NCI-H526 (cell line): Measurements from ENCODE around the gene NSL1.

Experiments used
- DNase-seq, 2 experiments: peaks; one replicate each; lab custom pipeline; 2025; lab: John Stamatoyannopoulos, UW

Gene NSL1

DNA sequence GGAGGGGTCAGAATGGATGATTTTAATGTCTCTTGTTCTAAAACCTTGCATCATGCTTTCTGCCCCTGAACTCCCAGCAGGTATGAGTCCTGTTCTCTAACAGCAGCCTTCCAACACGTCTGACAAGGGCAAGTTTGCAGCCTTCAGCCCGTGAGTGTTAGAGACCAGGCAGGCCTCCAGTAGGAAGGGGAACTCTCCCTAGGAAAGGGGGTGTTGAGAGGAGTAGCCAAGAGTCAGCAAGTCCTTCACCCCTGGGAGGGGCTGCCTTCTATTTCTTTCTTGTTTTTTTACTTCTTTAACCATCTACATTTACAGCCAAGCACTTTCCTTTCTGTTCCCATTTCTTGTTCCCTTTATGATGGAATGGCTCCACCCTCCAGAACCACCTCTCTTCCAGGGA, 106.1 kb downstream of the NSL1 start:
- no peak for DNase-seq

DNA sequence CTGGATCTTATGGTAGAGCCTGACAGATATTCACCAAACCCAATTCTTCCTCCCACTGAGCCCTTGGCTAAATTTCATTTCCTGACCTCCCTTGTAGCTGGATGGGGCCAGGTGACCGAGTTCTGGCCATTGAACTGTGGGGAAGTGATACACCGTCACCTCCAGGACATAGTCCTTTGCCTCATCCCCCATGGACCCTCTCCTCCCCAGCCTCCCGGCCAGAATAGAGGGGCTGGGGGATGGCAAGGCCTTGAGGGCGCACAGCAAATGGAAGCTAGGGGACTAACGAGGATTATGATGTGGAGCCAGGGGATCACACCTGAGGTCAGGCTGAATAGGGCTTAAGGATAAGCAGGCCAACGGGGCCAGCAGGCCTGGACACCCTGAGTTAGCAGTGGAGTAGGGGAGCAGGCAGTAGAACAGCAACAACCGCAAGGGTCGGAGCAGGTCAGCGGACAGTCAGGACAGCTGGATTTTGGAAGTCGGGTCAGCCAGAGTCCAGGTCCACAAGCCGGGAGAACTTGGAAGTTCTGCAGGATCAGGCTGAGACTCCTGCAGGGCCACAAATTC, 107.0 kb downstream of the NSL1 start:
- no peak for DNase-seq

- DNase-seq = no peak
Measured at GRCh38 chr1:212684076-212684475, 107.5 kb downstream of the NSL1 start.

DNA sequence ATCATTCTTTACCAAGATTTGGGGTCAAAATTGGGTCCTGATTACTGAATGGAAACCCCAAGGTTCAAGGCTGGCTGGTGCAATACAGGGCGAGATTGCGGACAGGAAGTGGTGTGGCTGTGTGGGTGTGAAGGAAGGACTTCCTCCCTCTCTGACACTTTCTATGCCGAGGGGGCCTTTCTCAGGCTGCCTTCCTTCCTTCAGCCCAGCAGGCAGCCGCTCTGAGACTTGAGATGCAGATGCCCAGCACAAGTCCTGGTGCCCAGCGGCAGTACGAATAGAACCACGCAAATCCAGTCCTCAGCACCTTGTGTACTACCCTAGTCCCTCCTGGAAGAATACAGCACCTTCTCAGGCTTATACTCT, 108.2 kb downstream of the NSL1 start:
- DNase-seq = no peak

GRCh38 chr1:212680680-212681389, 110.7 kb downstream of the NSL1 start:
- DNase-seq = no peak

DNA sequence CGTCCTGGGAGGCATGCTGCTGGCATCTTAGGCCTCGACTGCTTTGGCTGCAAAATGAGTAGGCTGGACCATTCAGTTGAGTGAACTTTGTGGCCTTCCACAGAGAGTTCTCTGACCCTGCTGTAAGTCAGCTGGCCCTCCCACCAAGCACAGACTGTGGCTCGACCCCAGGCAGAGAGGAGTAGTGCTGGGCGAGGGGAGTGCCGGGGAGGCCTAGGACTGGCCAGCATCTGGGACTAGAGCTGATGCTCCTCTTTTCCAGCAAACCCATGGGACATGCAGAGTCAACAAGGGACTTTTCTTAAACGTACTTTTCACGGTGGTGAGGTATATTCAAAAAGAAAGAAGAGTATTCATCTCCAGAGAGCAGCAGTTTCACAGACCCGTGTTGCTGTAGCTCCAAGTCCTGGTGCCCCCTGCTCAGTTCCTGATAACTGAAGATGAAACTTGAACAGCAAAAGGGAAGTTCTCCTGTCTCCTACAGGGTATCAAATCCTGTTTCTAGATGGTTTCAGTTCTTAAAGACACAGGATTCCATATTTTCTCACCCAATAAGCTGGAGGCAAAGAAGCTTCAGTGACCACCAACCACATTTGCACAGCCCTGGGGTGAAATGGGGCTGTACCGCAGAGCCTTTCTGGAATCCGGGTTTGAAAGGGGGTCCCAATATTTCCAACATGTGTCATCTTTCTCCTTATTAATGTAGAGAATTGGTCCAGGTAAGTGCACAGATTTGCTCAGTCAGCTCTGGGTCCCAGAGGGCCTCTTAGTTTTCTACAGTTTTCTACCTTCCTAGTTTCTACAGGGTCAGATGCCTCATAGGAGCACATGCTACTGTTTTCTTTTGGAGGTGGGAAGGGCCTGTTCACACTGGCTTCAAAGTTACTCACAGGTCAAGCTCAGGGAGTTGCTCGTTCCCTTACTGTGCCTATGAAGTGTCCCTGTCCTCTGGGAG, 112.8 kb downstream of the NSL1 start:
- no peak for DNase-seq

DNA sequence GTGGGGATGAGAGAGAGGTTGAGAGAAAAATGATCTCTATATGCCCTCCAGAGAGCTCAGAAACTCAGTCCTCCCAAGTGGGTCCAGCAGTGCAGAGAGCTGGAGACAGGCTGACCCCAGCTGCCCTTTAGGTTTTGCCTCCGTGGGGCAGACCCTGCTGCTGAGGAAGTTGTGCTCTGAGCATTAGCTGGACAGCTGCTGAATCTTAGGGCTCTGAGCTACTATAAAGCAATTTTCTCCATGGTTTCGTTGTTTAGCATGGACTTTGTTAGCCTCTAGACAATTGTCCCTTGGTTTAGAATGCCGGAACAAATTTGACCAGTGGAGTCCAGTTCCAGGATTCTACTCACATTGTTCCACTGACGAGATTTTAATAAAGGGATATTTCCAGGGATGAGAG, 114.0 kb downstream of the NSL1 start:
- no peak for DNase-seq

DNA sequence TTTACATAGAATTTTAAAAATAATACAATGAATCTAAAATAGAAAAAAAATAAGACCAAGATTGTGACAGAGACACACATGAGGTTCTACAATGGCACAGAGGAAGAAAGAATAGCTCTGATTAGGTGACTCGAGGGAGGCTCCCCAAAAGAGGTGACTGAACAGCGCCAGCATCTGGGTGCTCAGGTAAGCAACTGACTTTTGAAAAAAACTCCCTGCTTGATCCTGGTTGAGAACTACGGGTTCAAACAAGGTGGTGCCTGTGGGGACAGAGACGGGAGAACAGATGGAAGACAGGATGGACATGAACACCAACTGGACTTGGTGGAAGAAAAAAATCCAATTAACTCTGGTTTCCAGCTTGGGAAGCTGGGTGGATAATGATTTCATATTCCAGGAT, 114.4 kb downstream of the NSL1 start:
- DNase-seq = no peak
